ENCODE measurements around the gene SMIM21. TPM values are rescaled to one million over a fixed set of nuclear protein-coding genes. Genes with fewer than 3 reads are reported as not detected.

Gene SMIM21
- total and polyA plus RNA-seq, 9 donors = not detected

DNA sequence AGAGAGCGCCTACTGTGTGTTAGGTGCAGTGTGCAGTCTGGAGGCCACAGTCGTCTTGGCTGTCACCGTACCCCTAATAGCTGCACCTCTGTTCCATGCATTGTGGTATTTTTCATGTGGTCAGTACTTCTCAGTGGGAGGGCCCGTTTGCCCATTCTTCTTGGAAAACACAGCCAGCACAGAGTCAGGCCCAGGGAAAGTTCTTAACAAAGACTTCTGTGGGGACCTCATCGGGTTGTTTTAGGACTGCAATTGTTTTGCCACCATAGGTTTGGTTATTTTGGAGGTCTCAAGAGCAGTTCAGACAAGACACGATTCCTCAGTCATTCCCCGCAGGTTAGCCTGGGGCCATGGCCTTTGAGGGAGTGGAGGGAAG lies 62.3 kb downstream of the SMIM21 start:
- no peak for DNase-seq
- Histone ChIP-seq H3K27ac (no peak overlapping the region), H3K9me3 (no peaks in the 10 kb centered on the region), H3K4me1 (ENCODE audit: insufficient read depth) (peaks cover 7% of the 10 kb centered on the region), H3K27me3 (no peaks in the 10 kb centered on the region), H3K4me3 (no peak overlapping the region), H3K36me3 (no peaks in the 10 kb centered on the region)
- WGBS, 3 donors = 74 to 86% (median 77%) methylated on average over 7 of the region's 7 CpGs
- TF ChIP-seq POLR2A (IDR thresholded peaks at IDR 0.05) (no peak), EP300 (IDR thresholded peaks at IDR 0.05) (no peak)
- TF ChIP-seq, protein P1, sequence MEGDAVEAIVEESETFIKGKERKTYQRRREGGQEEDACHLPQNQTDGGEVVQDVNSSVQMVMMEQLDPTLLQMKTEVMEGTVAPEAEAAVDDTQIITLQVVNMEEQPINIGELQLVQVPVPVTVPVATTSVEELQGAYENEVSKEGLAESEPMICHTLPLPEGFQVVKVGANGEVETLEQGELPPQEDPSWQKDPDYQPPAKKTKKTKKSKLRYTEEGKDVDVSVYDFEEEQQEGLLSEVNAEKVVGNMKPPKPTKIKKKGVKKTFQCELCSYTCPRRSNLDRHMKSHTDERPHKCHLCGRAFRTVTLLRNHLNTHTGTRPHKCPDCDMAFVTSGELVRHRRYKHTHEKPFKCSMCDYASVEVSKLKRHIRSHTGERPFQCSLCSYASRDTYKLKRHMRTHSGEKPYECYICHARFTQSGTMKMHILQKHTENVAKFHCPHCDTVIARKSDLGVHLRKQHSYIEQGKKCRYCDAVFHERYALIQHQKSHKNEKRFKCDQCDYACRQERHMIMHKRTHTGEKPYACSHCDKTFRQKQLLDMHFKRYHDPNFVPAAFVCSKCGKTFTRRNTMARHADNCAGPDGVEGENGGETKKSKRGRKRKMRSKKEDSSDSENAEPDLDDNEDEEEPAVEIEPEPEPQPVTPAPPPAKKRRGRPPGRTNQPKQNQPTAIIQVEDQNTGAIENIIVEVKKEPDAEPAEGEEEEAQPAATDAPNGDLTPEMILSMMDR (IDR thresholded peaks at IDR 0.05) = no peak
- intact Hi-C loops (cut with DNase I) = no loop called here

DNA sequence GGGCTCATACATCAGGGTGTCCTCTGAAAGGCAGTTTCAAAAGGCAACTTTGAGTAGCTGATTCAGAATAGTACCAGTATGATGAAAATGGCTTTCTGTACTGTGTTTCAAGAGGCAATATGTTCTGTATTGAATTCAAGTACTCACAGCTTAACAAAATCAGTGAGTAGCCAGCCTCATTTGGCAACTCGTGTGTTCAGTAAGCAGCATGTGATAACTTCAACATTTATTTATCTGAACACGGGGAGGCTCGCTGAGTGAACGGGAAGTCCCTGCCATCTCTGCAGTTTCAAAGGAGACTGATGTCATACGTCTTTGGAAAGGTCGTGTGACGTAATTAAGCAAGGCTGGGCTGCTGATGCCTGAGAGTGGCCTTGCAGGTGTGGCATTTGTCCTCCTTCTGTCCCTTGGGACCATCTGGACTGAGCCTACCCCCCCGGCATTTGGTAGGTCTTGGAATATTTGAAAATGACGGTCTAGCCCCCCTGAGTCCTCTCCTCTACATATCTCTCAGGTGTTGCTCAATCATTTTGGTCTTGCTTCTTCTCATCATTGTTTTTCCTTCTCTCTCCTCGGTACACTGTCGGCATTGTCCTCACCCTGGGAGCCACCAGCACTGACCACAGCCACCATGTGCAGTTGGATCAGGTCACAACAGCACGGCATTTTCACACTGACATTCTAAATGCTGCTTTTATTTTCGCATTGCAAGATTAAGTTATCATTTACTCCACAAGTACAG lies 62.8 kb downstream of the SMIM21 start:
- H3K27me3 ChIP-seq = no peaks in the 10 kb centered on the region
- intact Hi-C loops (cut with DNase I) = no loop called here
- no peaks in the 10 kb centered on the region for H3K36me3 ChIP-seq
- WGBS, 3 donors = 73 to 74% (median 74%) methylated on average over 13 of the region's 13 CpGs
- no peak for DNase-seq
- TF ChIP-seq, protein P1 (IDR thresholded peaks at IDR 0.05) = no peak
- no peak for TF ChIP-seq EP300 (IDR thresholded peaks at IDR 0.05)
- no peaks in the 10 kb centered on the region for H3K9me3 ChIP-seq
- H3K27ac ChIP-seq = no peak overlapping the region
- H3K4me1 ChIP-seq (ENCODE audit: insufficient read depth) = peaks cover 7% of the 10 kb centered on the region
- no peak overlapping the region for H3K4me3 ChIP-seq

DNA sequence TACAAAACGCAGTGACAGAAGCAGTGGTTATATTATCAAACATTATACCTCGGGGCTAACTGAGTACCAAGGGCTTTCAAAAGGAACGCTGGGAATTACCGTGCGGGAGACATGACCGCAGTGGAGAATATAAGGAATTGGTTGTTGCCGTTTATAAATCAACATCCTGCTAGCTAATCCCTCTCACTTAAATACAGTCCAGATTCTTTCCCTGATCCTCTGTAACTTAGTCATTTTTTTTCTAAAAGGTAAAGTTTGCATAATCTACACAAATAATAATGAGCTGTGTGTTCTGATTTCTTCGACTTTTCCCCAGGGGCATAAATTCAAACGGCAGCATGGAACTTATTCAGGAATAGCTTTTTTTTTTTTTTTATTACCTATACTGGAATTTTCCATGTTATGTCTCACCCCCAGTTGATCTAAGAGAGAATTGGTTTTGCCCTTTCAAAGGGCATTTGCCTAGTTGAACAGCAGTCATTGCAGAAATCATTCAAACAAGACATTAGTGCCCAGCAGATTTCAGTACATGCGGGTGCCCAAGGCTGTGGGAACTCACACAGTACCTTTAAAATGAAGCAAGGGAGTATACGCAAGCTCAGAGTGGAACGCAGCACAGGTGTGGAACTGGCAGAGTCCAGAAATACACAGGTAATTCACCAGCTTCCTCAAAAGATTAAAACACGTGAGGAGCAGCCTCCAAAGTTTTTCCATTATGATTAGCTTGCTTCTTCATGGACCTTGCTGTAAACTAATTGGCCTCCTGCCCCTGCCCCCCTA lies 63.9 kb downstream of the SMIM21 start:
- TF ChIP-seq POLR2A (IDR thresholded peaks at IDR 0.05) (no peak), EP300 (IDR thresholded peaks at IDR 0.05) (no peak)
- TF ChIP-seq, protein P1 (IDR thresholded peaks at IDR 0.05) = no peak
- WGBS, 3 donors = 92 to 94% (median 93%) methylated on average over 13 of the region's 13 CpGs
- DNase-seq = no peak
- no peak overlapping the region for H3K4me3 ChIP-seq
- no peak overlapping the region for H3K27ac ChIP-seq
- H3K9me3 ChIP-seq = no peaks in the 10 kb centered on the region
- H3K27me3 ChIP-seq = no peaks in the 10 kb centered on the region
- peaks cover 7% of the 10 kb centered on the region for H3K4me1 ChIP-seq (ENCODE audit: insufficient read depth)
- intact Hi-C loops (cut with DNase I) = no loop called here
- no peaks in the 10 kb centered on the region for H3K36me3 ChIP-seq

DNA sequence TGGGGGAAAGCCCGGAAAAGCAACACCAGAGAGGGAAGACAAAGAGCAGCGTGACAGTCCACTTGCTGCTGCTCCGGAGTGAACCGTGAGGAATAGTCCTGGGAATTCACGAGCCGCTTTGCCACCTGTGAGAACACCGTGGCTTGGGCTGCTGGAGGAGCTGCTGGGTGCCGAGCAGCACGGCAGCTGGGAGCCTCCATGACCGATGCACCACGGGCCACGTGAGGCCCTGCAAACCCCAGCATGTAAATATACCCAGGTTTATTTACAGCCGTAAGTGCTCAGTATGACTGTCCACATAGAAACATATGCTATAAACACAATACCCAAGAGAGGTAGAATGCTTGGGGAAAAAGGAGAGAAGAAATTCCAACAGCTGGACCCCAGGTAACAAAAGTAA lies 65.1 kb downstream of the SMIM21 start:
- peaks cover 7% of the 10 kb centered on the region for H3K4me1 ChIP-seq (ENCODE audit: insufficient read depth)
- H3K36me3 ChIP-seq = no peaks in the 10 kb centered on the region
- no peak for DNase-seq
- no peaks in the 10 kb centered on the region for H3K27me3 ChIP-seq
- TF ChIP-seq EP300 (IDR thresholded peaks at IDR 0.05) = no peak
- intact Hi-C loops (cut with DNase I) = no loop called here
- H3K27ac ChIP-seq = no peak overlapping the region
- 92 to 96% (median 94%) methylated on average over 13 of the region's 13 CpGs for WGBS, 3 donors
- no peaks in the 10 kb centered on the region for H3K9me3 ChIP-seq
- no peak overlapping the region for H3K4me3 ChIP-seq

DNA sequence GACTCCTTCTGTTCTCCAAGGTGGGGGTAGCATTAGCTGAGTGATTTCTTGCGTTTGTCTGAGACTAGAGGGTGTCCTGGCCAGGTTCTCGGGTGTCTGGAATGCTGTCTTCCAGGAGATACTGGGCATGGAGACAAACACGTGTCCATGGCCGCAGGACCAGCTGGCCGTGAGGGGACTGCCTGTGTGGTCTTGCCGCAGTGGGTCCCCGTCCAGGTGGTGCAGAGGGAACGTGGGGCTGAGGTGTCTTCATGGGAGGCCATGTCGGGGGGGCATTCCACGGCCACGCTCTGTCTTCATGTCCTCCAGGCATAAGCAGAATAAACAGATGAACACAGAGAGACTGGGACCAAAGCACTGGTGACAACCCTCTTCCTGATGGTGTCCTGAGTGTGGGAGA lies 66.6 kb downstream of the SMIM21 start:
- DNase-seq = no peak
- TF ChIP-seq, protein P1 (IDR thresholded peaks at IDR 0.05) = no peak
- TF ChIP-seq EP300 (IDR thresholded peaks at IDR 0.05) = no peak
- TF ChIP-seq POLR2A (IDR thresholded peaks at IDR 0.05) = no peak
- Histone ChIP-seq H3K4me3 (no peak overlapping the region), H3K27me3 (no peaks in the 10 kb centered on the region), H3K9me3 (no peaks in the 10 kb centered on the region), H3K4me1 (ENCODE audit: insufficient read depth) (peaks cover 7% of the 10 kb centered on the region), H3K36me3 (no peaks in the 10 kb centered on the region), H3K27ac (no peak overlapping the region)
- 26 to 61% (median 27%) methylated on average over 11 of the region's 11 CpGs for WGBS, 3 donors
- intact Hi-C loops (cut with DNase I) = no loop called here
